GM12878 (cell line): ENCODE data around the gene HEXIM1. TPM values are rescaled to one million over a fixed set of nuclear protein-coding genes. Genes with fewer than 3 reads are reported as not detected.

ENCODE experiments used
- ATAC-seq: fragments of 200-7000 bp; cut with Tn5 transposase; 3 replicates; pipeline ENCODE4 v1.9.1; 2020; ENCODE audit warnings: mild to moderate bottlenecking, moderate library complexity
- BruUV-seq: library from RNA; stranded (reverse); fragments of 400-500 nt; replicated peaks from 2 replicates; lab custom pipeline; 2021; lab: Mats Ljungman, UMichigan
- CTCF ChIA-PET: fragments of 300-600 bp; sonication (Branson Sonifier 250); formaldehyde crosslinking; extraction: SDS; loops from one replicate; lab custom pipeline; 2021; ENCODE audit warnings: inconsistent platforms; lab: Yijun Ruan, JAX
- POLR2A ChIA-PET: fragments of 350-600 bp; formaldehyde crosslinking; extraction: SDS; loops from one replicate; lab custom pipeline; 2021; ENCODE audit warnings: inconsistent platforms; lab: Charles Lee
- RAD21 ChIA-PET: fragments of 300-600 bp; sonication (Branson Sonifier 250); formaldehyde crosslinking; loops from one replicate; lab custom pipeline; 2023; ENCODE audit warnings: antibody characterized with exemption; ENCODE audit not compliant: unreplicated experiment; lab: Charles Lee
- SMC1A ChIA-PET: fragments of 300-600 bp; sonication (Branson Sonifier 250); formaldehyde crosslinking; loops from one replicate; lab custom pipeline; 2023; ENCODE audit not compliant: unreplicated experiment, uncharacterized antibody; lab: Charles Lee
- DNase-seq: peaks from one replicate; pipeline ENCODE4 v3.0.0-alpha.2; 2011; ENCODE audit warnings: low read depth, low spot score
- FAIRE-seq: peaks from 3 replicates; lab custom pipeline; 2011; peaks lifted over from hg19 to GRCh38; lab: Jason Lieb, UNC
- H2AFZ ChIP-seq: 2 replicates; pipeline ENCODE4 v1.6.0; 2011; ENCODE audit warnings: low read depth, low read length, control low read depth; ENCODE audit not compliant: control insufficient read depth
- H3K27ac ChIP-seq: 2 replicates; pipeline ENCODE4 v1.5.1; 2011; ENCODE audit warnings: control low read depth; ENCODE audit not compliant: control insufficient read depth, insufficient read depth
- H3K27me3 ChIP-seq, 2 experiments: replicated peaks in 1 of 2; 2 replicates each; pipeline versions ENCODE4 v1.6.0 to v1.6.1; 2011; ENCODE audit warnings: low read length in 1 of 2; ENCODE audit not compliant: control insufficient read depth in 2 of 2, insufficient read depth in 2 of 2
- H3K36me3 ChIP-seq, 2 experiments: 2 replicates each; pipeline ENCODE4 v1.5.1; 2011; ENCODE audit warnings: low read length in 1 of 2; ENCODE audit not compliant: control insufficient read depth in 2 of 2, insufficient read depth in 2 of 2
- H3K4me1 ChIP-seq: 2 replicates; pipeline ENCODE4 v1.6.1; 2011; ENCODE audit warnings: mild to moderate bottlenecking, low read length, moderate library complexity, mixed read lengths; ENCODE audit not compliant: control insufficient read depth, insufficient read depth
- H3K4me2 ChIP-seq: 2 replicates; pipeline ENCODE4 v1.6.0; 2011; ENCODE audit warnings: control low read depth; ENCODE audit not compliant: control insufficient read depth, insufficient read depth
- H3K4me3 ChIP-seq: fragments of 200-600 bp; sonication (generic); 2 replicates; pipeline ENCODE4 v1.5.1; 2016
- H3K79me2 ChIP-seq: 2 replicates; pipeline ENCODE4 v1.6.0; 2011; ENCODE audit warnings: low read length; ENCODE audit not compliant: control insufficient read depth, insufficient read depth
- H3K9ac ChIP-seq: 2 replicates; pipeline ENCODE4 v1.8.0; 2011; ENCODE audit warnings: low read length, control low read depth, mixed read lengths; ENCODE audit not compliant: control insufficient read depth, insufficient read depth
- H3K9me3 ChIP-seq: replicated peaks from 3 replicates; pipeline ENCODE4 v1.5.1; 2011; ENCODE audit warnings: mild to moderate bottlenecking, low read length; ENCODE audit not compliant: control insufficient read depth, insufficient read depth
- H4K20me1 ChIP-seq: 2 replicates; pipeline ENCODE4 v1.6.0; 2011; ENCODE audit not compliant: control insufficient read depth, insufficient read depth
- NR2C2 ChIP-seq: IDR thresholded peaks from 2 replicates; pipeline ENCODE4 v1.6.1; 2011; ENCODE audit warnings: borderline replicate concordance, low read depth; ENCODE audit not compliant: control insufficient read depth, insufficient read length
- SIX5 ChIP-seq: IDR thresholded peaks from 2 replicates; pipeline ENCODE4 v1.6.1; 2011; ENCODE audit warnings: mild to moderate bottlenecking, low read depth, low read length, moderate library complexity; ENCODE audit not compliant: severe bottlenecking
- SMARCA5 ChIP-seq: fragments of 450-650 bp; IDR thresholded peaks from 2 replicates; pipeline ENCODE4 v1.6.1; 2017; ENCODE audit warnings: mild to moderate bottlenecking
- SUPT20H ChIP-seq: IDR thresholded peaks from 2 replicates; pipeline ENCODE4 v1.6.1; 2011; ENCODE audit warnings: low read depth, mild to moderate bottlenecking, low read length, moderate library complexity, borderline replicate concordance; ENCODE audit not compliant: control insufficient read depth
- SUZ12 ChIP-seq: fragments of 200-600 bp; sonication (generic); IDR thresholded peaks from one replicate; pipeline ENCODE4 v1.6.1; 2018; ENCODE audit warnings: antibody characterized with exemption, mild to moderate bottlenecking; ENCODE audit not compliant: unreplicated experiment
- TBL1XR1 ChIP-seq: IDR thresholded peaks from 2 replicates; pipeline ENCODE4 v1.6.1; 2012; ENCODE audit warnings: low read depth, low read length, improper control_type of control experiment
- ZNF207 ChIP-seq: fragments of 450-650 bp; IDR thresholded peaks from 2 replicates; pipeline ENCODE4 v1.6.1; 2014; ENCODE audit warnings: antibody characterized with exemption, mild to moderate bottlenecking, borderline replicate concordance
- ZNF24 ChIP-seq: fragments of 450-650 bp; IDR thresholded peaks from 2 replicates; pipeline ENCODE4 v1.6.1; 2017; ENCODE audit warnings: antibody characterized with exemption, mild to moderate bottlenecking
- WGBS: methylation state at CpG from one replicate; pipeline ENCODE4 v1.1.6; 2016; ENCODE audit warnings: low lambda C conversion rate; ENCODE audit not compliant: insufficient replicate concordance, insufficient coverage; ENCODE audit errors: missing lambda C conversion rate; 5-methylcytosine and 5-hydroxymethylcytosine counted together
- in situ Hi-C: fragments of 300-500 bp; cut with MboI; formaldehyde crosslinking; loops from 9 replicates; pipeline ENCODE4 v1.14.3; 2018; ENCODE audit warnings: mixed read lengths
- intact Hi-C: fragments of 100-400 bp; cut with micrococcal nuclease; formaldehyde crosslinking; loops from one replicate; pipeline ENCODE4 v1.14.2; 2022; ENCODE audit not compliant: unreplicated experiment
- polyA plus RNA-seq, 11 experiments: library from polyadenylated mRNA; depleted of rRNA in 4 of 11; unstranded in 6 of 11; stranded (reverse) in 5 of 11; fragments of >200 nt; fragmentation: Nextera tagmentation in 4 of 11; fragmentation: Illumina TruSeq in 1 of 11; extraction: Ambion mirVana in 4 of 11; extraction: Trizol in 1 of 11; gene quantifications; 1 replicate in 1 of 11; 2 replicates in 10 of 11; pipeline versions ENCODE4 v1.2.1 to v1.2.3, GENCODE V29; 2011 to 2016; ENCODE audit warnings: inconsistent platforms in 2 of 11, missing spikeins in 2 of 11, low read depth in 1 of 11
- total RNA-seq, 4 experiments: library from RNA; depleted of rRNA in 3 of 4; stranded (reverse); fragments of >200 nt in 3 of 4; fragmentation: Illumina TruSeq in 1 of 4; extraction: Trizol in 1 of 4; gene quantifications; 2 replicates each; pipeline versions ENCODE4 v1.2.1 to v1.2.3, GENCODE V29; 2013 to 2021
- TF ChIP-seq, protein P1 (sequence below): IDR thresholded peaks from 2 replicates; pipeline ENCODE4 v1.6.1; 2011; ENCODE audit warnings: low read depth, low read length, improper control_type of control experiment, borderline replicate concordance
- TF ChIP-seq, protein P2 (sequence below): fragments of 450-650 bp; IDR thresholded peaks from 2 replicates; pipeline ENCODE4 v1.6.1; 2016; ENCODE audit warnings: mild to moderate bottlenecking, moderate library complexity, borderline replicate concordance

HEXIM1 gene
- total and polyA plus RNA-seq, 10 of the 15 experiments (the other 5 are each of a cell fraction or from before 2014, with no cell fraction given), result 1.9 to 24.1 (median 9.0) TPM

DNA sequence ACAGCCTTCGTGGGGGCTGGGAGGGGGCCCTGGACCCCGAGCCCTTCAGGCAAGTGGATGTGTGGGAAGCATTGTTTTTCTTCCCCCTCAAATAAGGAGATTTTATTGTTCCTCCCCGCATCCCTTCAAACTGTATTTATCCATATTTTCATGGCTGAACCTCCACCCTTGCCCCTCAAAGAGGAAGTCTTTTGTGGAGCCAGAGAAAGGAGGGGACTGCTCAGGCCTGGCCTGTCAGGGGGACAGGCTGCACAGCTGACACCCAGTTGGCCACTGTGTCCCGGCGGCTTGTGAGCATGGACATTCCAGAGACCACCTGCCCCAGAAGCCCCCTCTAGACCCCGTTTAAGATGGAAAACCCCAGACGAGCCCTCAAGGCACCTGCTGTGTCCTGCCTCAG lies 29.3 kb downstream of the HEXIM1 start:
- peaks cover 6% of the 10 kb centered on the region; the same call in 1 of the 2 replicates for H3K4me1 ChIP-seq
- no peaks in the 10 kb centered on the region for H3K9me3 ChIP-seq
- no peak for DNase-seq
- RAD21 ChIA-PET, result interaction anchor here (1.0 kb wide), 1 partner anchor 18 kb away, joined by 3 read pairs; no protein-coding TSS in a partner anchor
- POLR2A ChIA-PET, result no interaction called here
- BruUV-seq, result no TSS peak
- no peak for ATAC-seq
- H3K4me3 ChIP-seq, result no peak overlapping the region
- intact Hi-C loops, result no loop called here
- H3K4me2 ChIP-seq, result no peak overlapping the region
- no peaks in the 10 kb centered on the region for H3K27me3 ChIP-seq
- SMC1A ChIA-PET, result no interaction called here
- CTCF ChIA-PET, result interaction anchor here (0.8 to 1.3 kb wide), 2 partner anchors 42 to 257 kb away, joined by 3 read pairs; partner anchors contain the start of gene ACBD4
- H3K36me3 ChIP-seq, result no peaks in the 10 kb centered on the region
- TF ChIP-seq SMARCA5, result no peak
- TF ChIP-seq, protein P1, sequence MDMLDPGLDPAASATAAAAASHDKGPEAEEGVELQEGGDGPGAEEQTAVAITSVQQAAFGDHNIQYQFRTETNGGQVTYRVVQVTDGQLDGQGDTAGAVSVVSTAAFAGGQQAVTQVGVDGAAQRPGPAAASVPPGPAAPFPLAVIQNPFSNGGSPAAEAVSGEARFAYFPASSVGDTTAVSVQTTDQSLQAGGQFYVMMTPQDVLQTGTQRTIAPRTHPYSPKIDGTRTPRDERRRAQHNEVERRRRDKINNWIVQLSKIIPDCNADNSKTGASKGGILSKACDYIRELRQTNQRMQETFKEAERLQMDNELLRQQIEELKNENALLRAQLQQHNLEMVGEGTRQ, result no peak
- no peak for TF ChIP-seq ZNF207
- TF ChIP-seq NR2C2, result no peak
- TF ChIP-seq SUZ12, result no peak
- TF ChIP-seq ZNF24, result no peak
- TF ChIP-seq, protein P2, sequence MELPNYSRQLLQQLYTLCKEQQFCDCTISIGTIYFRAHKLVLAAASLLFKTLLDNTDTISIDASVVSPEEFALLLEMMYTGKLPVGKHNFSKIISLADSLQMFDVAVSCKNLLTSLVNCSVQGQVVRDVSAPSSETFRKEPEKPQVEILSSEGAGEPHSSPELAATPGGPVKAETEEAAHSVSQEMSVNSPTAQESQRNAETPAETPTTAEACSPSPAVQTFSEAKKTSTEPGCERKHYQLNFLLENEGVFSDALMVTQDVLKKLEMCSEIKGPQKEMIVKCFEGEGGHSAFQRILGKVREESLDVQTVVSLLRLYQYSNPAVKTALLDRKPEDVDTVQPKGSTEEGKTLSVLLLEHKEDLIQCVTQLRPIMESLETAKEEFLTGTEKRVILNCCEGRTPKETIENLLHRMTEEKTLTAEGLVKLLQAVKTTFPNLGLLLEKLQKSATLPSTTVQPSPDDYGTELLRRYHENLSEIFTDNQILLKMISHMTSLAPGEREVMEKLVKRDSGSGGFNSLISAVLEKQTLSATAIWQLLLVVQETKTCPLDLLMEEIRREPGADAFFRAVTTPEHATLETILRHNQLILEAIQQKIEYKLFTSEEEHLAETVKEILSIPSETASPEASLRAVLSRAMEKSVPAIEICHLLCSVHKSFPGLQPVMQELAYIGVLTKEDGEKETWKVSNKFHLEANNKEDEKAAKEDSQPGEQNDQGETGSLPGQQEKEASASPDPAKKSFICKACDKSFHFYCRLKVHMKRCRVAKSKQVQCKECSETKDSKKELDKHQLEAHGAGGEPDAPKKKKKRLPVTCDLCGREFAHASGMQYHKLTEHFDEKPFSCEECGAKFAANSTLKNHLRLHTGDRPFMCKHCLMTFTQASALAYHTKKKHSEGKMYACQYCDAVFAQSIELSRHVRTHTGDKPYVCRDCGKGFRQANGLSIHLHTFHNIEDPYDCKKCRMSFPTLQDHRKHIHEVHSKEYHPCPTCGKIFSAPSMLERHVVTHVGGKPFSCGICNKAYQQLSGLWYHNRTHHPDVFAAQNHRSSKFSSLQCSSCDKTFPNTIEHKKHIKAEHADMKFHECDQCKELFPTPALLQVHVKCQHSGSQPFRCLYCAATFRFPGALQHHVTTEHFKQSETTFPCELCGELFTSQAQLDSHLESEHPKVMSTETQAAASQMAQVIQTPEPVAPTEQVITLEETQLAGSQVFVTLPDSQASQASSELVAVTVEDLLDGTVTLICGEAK, result no peak
- no peak for TF ChIP-seq TBL1XR1
- no peak for TF ChIP-seq SIX5
- no peak for TF ChIP-seq SUPT20H
- TF ChIP-seq, all 136 proteins: peak for 0
- Histone ChIP-seq H4K20me1 (no peaks in the 10 kb centered on the region), H2AFZ (no peak overlapping the region), H3K9ac (no peak overlapping the region), H3K27ac (no peak overlapping the region), H3K79me2 (no peaks in the 10 kb centered on the region)
- WGBS, result 40% methylated on average over 7 of the region's 7 CpGs
- FAIRE-seq, result no peak
- in situ Hi-C loops, result no loop called here
